Measurements from ENCODE around the gene FBXL16.
"Not testable (repeated sequence)": the region's sequence is repeated elsewhere in the genome, so short reads cannot be mapped to it uniquely, and the experiment has no call there.

- not testable (repeated sequence) for TF ChIP-seq CTCF (IDR thresholded peaks at IDR 0.05; ENCODE audit: low read depth, low read length); EZH2phosphoT487 (IDR thresholded peaks at IDR 0.05; ENCODE audit: low read depth)
These were observed 14.4 kb downstream of the FBXL16 start for GRCh38 chr16:691242-691641.
